Measurements from ENCODE around the gene SRGAP3. TPM values are rescaled to one million over a fixed set of nuclear protein-coding genes. Genes with fewer than 3 reads are reported as not detected.

The SRGAP3 gene
- total RNA-seq, 1 experiment from 2014 or later, result 0.69 TPM

DNA sequence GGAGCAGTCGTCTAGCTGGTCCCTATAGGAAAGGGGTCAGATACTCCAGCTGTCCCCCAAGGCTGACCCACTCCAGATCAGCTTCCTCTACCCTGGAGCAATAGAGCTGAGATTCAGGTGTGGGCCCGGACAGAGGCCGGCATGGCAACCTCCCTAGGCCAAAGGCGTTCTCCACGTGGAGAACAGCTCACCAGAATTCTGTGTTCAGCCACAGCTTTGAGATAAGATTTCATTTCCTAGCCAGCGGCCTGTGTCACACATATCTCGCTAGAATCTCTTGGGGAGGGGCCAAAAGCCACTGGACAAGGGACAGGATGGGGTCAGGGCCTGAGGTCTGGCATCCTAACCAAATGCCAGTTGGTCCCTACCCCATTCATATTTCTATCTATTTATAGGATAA lies 20.1 kb downstream of the SRGAP3 start:
- H3K27me3 ChIP-seq (replicated peaks; ENCODE audit: insufficient read depth, low read depth, low read length, poor library complexity), result no peaks in the 10 kb centered on the region
- ChIA-PET CTCF (no interaction called here), POLR2A (ENCODE audit: low non-redundant PET) (no interaction called here)
- intact Hi-C loops (cut with micrococcal nuclease; ENCODE audit: unreplicated experiment), result no loop called here
- TF ChIP-seq, protein P1, sequence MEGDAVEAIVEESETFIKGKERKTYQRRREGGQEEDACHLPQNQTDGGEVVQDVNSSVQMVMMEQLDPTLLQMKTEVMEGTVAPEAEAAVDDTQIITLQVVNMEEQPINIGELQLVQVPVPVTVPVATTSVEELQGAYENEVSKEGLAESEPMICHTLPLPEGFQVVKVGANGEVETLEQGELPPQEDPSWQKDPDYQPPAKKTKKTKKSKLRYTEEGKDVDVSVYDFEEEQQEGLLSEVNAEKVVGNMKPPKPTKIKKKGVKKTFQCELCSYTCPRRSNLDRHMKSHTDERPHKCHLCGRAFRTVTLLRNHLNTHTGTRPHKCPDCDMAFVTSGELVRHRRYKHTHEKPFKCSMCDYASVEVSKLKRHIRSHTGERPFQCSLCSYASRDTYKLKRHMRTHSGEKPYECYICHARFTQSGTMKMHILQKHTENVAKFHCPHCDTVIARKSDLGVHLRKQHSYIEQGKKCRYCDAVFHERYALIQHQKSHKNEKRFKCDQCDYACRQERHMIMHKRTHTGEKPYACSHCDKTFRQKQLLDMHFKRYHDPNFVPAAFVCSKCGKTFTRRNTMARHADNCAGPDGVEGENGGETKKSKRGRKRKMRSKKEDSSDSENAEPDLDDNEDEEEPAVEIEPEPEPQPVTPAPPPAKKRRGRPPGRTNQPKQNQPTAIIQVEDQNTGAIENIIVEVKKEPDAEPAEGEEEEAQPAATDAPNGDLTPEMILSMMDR (conservative IDR thresholded peaks at IDR 0.05; ENCODE audit: low read depth, low read length), result no peak
- no peak for TF ChIP-seq EZH2 (IDR thresholded peaks at IDR 0.05; ENCODE audit: borderline replicate concordance, low read depth, low read length, poor library complexity, severe bottlenecking)
- no peak overlapping the region for H3K4me3 ChIP-seq (ENCODE audit: low read depth, low read length, poor library complexity, severe bottlenecking)
- H3K36me3 ChIP-seq (ENCODE audit: insufficient read depth, low read length, poor library complexity, severe bottlenecking), result no peaks in the 10 kb centered on the region
- no peak overlapping the region for H3K27ac ChIP-seq (ENCODE audit: low read depth, low read length, poor library complexity, severe bottlenecking)
- BruUV-seq (replicated peaks), result no TSS peak
- DNase-seq (ENCODE audit: low spot score), result no peak
- H3K4me1 ChIP-seq (ENCODE audit: insufficient read depth, low read length, poor library complexity, severe bottlenecking), result no peaks in the 10 kb centered on the region
- H3K9me3 ChIP-seq (ENCODE audit: low read depth, low read length, poor library complexity, severe bottlenecking), result no peaks in the 10 kb centered on the region

DNA sequence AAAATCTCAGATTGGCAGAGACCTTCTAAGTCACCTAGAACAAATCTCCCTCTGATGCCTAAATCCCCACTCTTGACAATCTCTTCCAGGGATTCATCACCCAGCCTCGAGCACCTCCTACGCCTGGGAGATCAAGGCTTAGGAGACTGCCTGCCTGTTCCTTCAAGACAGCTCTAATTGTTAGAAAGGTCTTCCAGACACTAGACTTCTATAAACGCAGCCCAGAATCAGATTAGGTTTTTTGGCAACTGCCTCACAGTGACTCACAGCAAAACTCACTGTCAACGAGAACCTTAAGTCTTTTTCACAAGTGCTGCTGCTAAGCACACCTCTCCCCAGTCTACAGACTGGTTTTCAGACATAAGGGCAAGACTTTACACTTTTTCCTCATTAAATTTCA lies 23.1 kb downstream of the SRGAP3 start:
- H3K4me1 ChIP-seq (ENCODE audit: insufficient read depth, low read length, poor library complexity, severe bottlenecking), result no peaks in the 10 kb centered on the region
- BruUV-seq (replicated peaks), result no TSS peak
- H3K27me3 ChIP-seq (replicated peaks; ENCODE audit: insufficient read depth, low read depth, low read length, poor library complexity), result no peaks in the 10 kb centered on the region
- H3K27ac ChIP-seq (ENCODE audit: low read depth, low read length, poor library complexity, severe bottlenecking), result no peak overlapping the region
- DNase-seq (ENCODE audit: low spot score), result no peak
- no peaks in the 10 kb centered on the region for H3K9me3 ChIP-seq (ENCODE audit: low read depth, low read length, poor library complexity, severe bottlenecking)
- ChIA-PET CTCF (no interaction called here), POLR2A (ENCODE audit: low non-redundant PET) (no interaction called here)
- no peaks in the 10 kb centered on the region for H3K36me3 ChIP-seq (ENCODE audit: insufficient read depth, low read length, poor library complexity, severe bottlenecking)
- H3K4me3 ChIP-seq (ENCODE audit: low read depth, low read length, poor library complexity, severe bottlenecking), result no peak overlapping the region
- intact Hi-C loops (cut with micrococcal nuclease; ENCODE audit: unreplicated experiment), result no loop called here
- TF ChIP-seq EZH2 (IDR thresholded peaks at IDR 0.05; ENCODE audit: borderline replicate concordance, low read depth, low read length, poor library complexity, severe bottlenecking), result no peak
- TF ChIP-seq, protein P1 (conservative IDR thresholded peaks at IDR 0.05; ENCODE audit: low read depth, low read length), result no peak

DNA sequence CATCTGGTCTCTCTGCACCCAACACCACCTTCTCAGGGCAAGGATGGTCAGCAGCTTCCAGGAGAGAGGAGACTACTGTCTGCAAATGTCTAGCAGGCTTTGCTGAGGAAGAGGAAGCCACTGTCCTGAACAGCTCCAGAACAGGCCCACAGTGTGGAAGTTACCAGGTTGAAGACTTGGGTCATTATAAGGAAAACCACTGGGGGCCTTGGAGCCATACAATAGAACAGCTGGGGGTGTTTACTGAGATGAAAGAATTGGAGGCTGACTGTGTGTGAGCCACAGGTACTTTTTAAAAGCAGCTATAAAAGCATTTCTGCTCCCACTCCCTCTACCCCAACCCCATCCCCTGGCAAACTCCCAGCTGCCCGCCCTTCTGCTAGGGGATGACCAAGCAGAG lies 24.2 kb downstream of the SRGAP3 start:
- no peak overlapping the region for H3K4me3 ChIP-seq (ENCODE audit: low read depth, low read length, poor library complexity, severe bottlenecking)
- CTCF ChIA-PET, result no interaction called here
- intact Hi-C loops (cut with micrococcal nuclease; ENCODE audit: unreplicated experiment), result no loop called here
- no TSS peak for BruUV-seq (replicated peaks)
- no peaks in the 10 kb centered on the region for H3K9me3 ChIP-seq (ENCODE audit: low read depth, low read length, poor library complexity, severe bottlenecking)
- no peaks in the 10 kb centered on the region for H3K4me1 ChIP-seq (ENCODE audit: insufficient read depth, low read length, poor library complexity, severe bottlenecking)
- TF ChIP-seq, protein P1 (conservative IDR thresholded peaks at IDR 0.05; ENCODE audit: low read depth, low read length), result no peak
- no peak for TF ChIP-seq EZH2 (IDR thresholded peaks at IDR 0.05; ENCODE audit: borderline replicate concordance, low read depth, low read length, poor library complexity, severe bottlenecking)
- no peaks in the 10 kb centered on the region for H3K27me3 ChIP-seq (replicated peaks; ENCODE audit: insufficient read depth, low read depth, low read length, poor library complexity)
- H3K27ac ChIP-seq (ENCODE audit: low read depth, low read length, poor library complexity, severe bottlenecking), result no peak overlapping the region
- H3K36me3 ChIP-seq (ENCODE audit: insufficient read depth, low read length, poor library complexity, severe bottlenecking), result no peaks in the 10 kb centered on the region
- POLR2A ChIA-PET (ENCODE audit: low non-redundant PET), result no interaction called here
- DNase-seq (ENCODE audit: low spot score), result no peak

Data from A673 (cell line).